Measurements from ENCODE around the gene KDM4C.

The KDM4C gene

GRCh38 chr9:7172154-7173115, 414.7 kb downstream of the KDM4C start:
- no peak for TF ChIP-seq CTCF (IDR thresholded peaks at IDR 0.05; ENCODE audit: borderline replicate concordance, extremely low read depth, low read length, poor library complexity, severe bottlenecking)
- no peak for TF ChIP-seq EZH2 (IDR thresholded peaks at IDR 0.05; ENCODE audit: borderline replicate concordance, low read depth, low read length, severe bottlenecking)
- no peak for DNase-seq
- H3K36me3 ChIP-seq (ENCODE audit: insufficient read depth, low read length) = peaks cover 19% of the 10 kb centered on the region

GRCh38 chr9:7173139-7173538, 415.4 kb downstream of the KDM4C start:
- no peak for TF ChIP-seq CTCF (IDR thresholded peaks at IDR 0.05; ENCODE audit: borderline replicate concordance, extremely low read depth, low read length, poor library complexity, severe bottlenecking)
- ATAC-seq (ENCODE audit: insufficient read depth, low read depth) = no peak
- DNase-seq = no peak
- Histone ChIP-seq H3K4me1 (ENCODE audit: insufficient read depth, low read length) (no peaks in the 10 kb centered on the region), H4K20me1 (ENCODE audit: insufficient read depth, low read length) (no peaks in the 10 kb centered on the region), H3K27ac (ENCODE audit: low read length) (no peak overlapping the region), H3K9ac (ENCODE audit: low read depth, low read length) (no peak overlapping the region), H3K9me3 (ENCODE audit: insufficient read depth, low read length, severe bottlenecking) (no peaks in the 10 kb centered on the region), H2AFZ (ENCODE audit: low read depth, low read length) (no peak overlapping the region), H3K27me3 (ENCODE audit: insufficient read depth, low read length, poor library complexity) (no peaks in the 10 kb centered on the region), H3K4me2 (ENCODE audit: insufficient read depth, low read length) (no peak overlapping the region), H3K79me2 (ENCODE audit: insufficient read depth, low read length) (no peaks in the 10 kb centered on the region), H3K36me3 (ENCODE audit: insufficient read depth, low read length) (peaks cover 19% of the 10 kb centered on the region), H3K4me3 (ENCODE audit: low read depth in 1 of 2, low read length in 2 of 2) (no peak overlapping the region)

More at GRCh38 chr9:7172154-7173115, 414.7 kb downstream of the KDM4C start:
- ATAC-seq (ENCODE audit: insufficient read depth, low read depth) = no peak
- H3K27me3 ChIP-seq (ENCODE audit: insufficient read depth, low read length, poor library complexity) = no peaks in the 10 kb centered on the region
- no peaks in the 10 kb centered on the region for H3K79me2 ChIP-seq (ENCODE audit: insufficient read depth, low read length)
- H2AFZ ChIP-seq (ENCODE audit: low read depth, low read length) = no peak overlapping the region
- H3K4me2 ChIP-seq (ENCODE audit: insufficient read depth, low read length) = no peak overlapping the region
- no peak overlapping the region for H3K9ac ChIP-seq (ENCODE audit: low read depth, low read length)
- H3K27ac ChIP-seq (ENCODE audit: low read length) = no peak overlapping the region
- H3K4me1 ChIP-seq (ENCODE audit: insufficient read depth, low read length) = no peaks in the 10 kb centered on the region
- no peaks in the 10 kb centered on the region for H4K20me1 ChIP-seq (ENCODE audit: insufficient read depth, low read length)
- H3K4me3 ChIP-seq (ENCODE audit: low read depth in 1 of 2, low read length in 2 of 2) = no peak overlapping the region
- H3K9me3 ChIP-seq (ENCODE audit: insufficient read depth, low read length, severe bottlenecking) = no peaks in the 10 kb centered on the region

- Histone ChIP-seq H3K79me2 (ENCODE audit: insufficient read depth, low read length) (no peaks in the 10 kb centered on the region), H3K4me3 (ENCODE audit: low read depth in 1 of 2, low read length in 2 of 2) (no peak overlapping the region), H3K27ac (ENCODE audit: low read length) (no peak overlapping the region), H3K9me3 (ENCODE audit: insufficient read depth, low read length, severe bottlenecking) (no peaks in the 10 kb centered on the region), H3K27me3 (ENCODE audit: insufficient read depth, low read length, poor library complexity) (no peaks in the 10 kb centered on the region), H3K4me2 (ENCODE audit: insufficient read depth, low read length) (no peak overlapping the region), H3K9ac (ENCODE audit: low read depth, low read length) (no peak overlapping the region), H3K4me1 (ENCODE audit: insufficient read depth, low read length) (no peaks in the 10 kb centered on the region), H2AFZ (ENCODE audit: low read depth, low read length) (no peak overlapping the region), H3K36me3 (ENCODE audit: insufficient read depth, low read length) (peaks cover 19% of the 10 kb centered on the region), H4K20me1 (ENCODE audit: insufficient read depth, low read length) (no peaks in the 10 kb centered on the region)
- TF ChIP-seq CTCF (IDR thresholded peaks at IDR 0.05; ENCODE audit: borderline replicate concordance, extremely low read depth, low read length, poor library complexity, severe bottlenecking) = no peak
- TF ChIP-seq EZH2 (IDR thresholded peaks at IDR 0.05; ENCODE audit: borderline replicate concordance, low read depth, low read length, severe bottlenecking) = no peak
- ATAC-seq (ENCODE audit: insufficient read depth, low read depth) (no peak), DNase-seq (no peak)
These were observed 416.5 kb downstream of the KDM4C start for GRCh38 chr9:7174301-7174700.

All from DND-41 (cell line).